Stomach (tissue), 19 donors: Measurements from ENCODE around the gene KRTAP4-2. TPM values are rescaled to one million over a fixed set of nuclear protein-coding genes. Genes with fewer than 3 reads are reported as not detected.
"Not testable (repeated sequence)": the region's sequence is repeated elsewhere in the genome, so short reads cannot be mapped to it uniquely, and the experiment has no call there.

Source experiments
- DNase-seq, 2 donors: peaks; one replicate each; pipeline versions ENCODE4 v3.0.0 to v3.0.0-alpha.2; 2013 to 2019
- H3K27ac ChIP-seq, 5 donors: fragments of 200-600 bp in 4 of 5; sonication (generic) in 4 of 5; one replicate each; pipeline ENCODE4 v1.5.1; 2013 to 2019; ENCODE audit warnings: mild to moderate bottlenecking in 1 of 5, moderate library complexity in 1 of 5
- H3K27me3 ChIP-seq, 3 donors: fragments of 200-600 bp; sonication (generic); one replicate each; pipeline ENCODE4 v1.5.1; 2017 to 2019; ENCODE audit warnings: mixed run types in 1 of 3
- H3K36me3 ChIP-seq, 4 donors: fragments of 200-600 bp; sonication (generic); 1 replicate in 3 of 4; 2 replicates in 1 of 4; pipeline ENCODE4 v1.5.1; 2016 to 2019
- H3K4me1 ChIP-seq, 4 donors: fragments of 200-600 bp; sonication (generic); one replicate each; pipeline ENCODE4 v1.5.1; 2016 to 2019
- H3K4me3 ChIP-seq, 4 donors: fragments of 200-600 bp; sonication (generic) in 3 of 4; one replicate each; pipeline ENCODE4 v1.5.1; 2016 to 2019; ENCODE audit warnings: mild to moderate bottlenecking in 1 of 4
- H3K9me3 ChIP-seq, 4 donors: fragments of 200-600 bp; sonication (generic); one replicate each; pipeline ENCODE4 v1.5.1; 2016 to 2019
- EP300 ChIP-seq: sonication (generic); formaldehyde crosslinking; IDR thresholded peaks from one replicate; pipeline ENCODE4 v1.6.1; 2017; ENCODE audit warnings: antibody characterized with exemption
- POLR2A ChIP-seq, 4 donors: fragments of 450-650 bp; IDR thresholded peaks; one replicate each; pipeline ENCODE4 v1.6.1; 2016; ENCODE audit warnings: antibody characterized with exemption in 4 of 4, control low read depth in 2 of 4, mild to moderate bottlenecking in 1 of 4, moderate library complexity in 1 of 4
- POLR2AphosphoS5 ChIP-seq, 3 donors: sonication (generic); formaldehyde crosslinking; IDR thresholded peaks; one replicate each; pipeline ENCODE4 v1.6.1; 2016; ENCODE audit warnings: antibody characterized with exemption in 3 of 3
- WGBS, 5 donors: extraction: QIAGEN DNeasy Blood & Tissue Kit in 3 of 5; methylation state at CpG; one replicate each; pipeline versions ENCODE4 v1.1.5 to v1.1.7; 2013 to 2018; 5-methylcytosine and 5-hydroxymethylcytosine counted together
- intact Hi-C: fragments of 100-400 bp; cut with DNase I; formaldehyde crosslinking; loops from one replicate; pipeline ENCODE4 v1.15.1; 2023; ENCODE audit warnings: low total_unique reads
- long read RNA-seq, 10 donors: transcript quantifications; one replicate each; lab custom pipeline, GENCODE V29; 2026
- polyA plus RNA-seq, 3 donors: library from polyadenylated mRNA; stranded (reverse); fragments of 200-250 nt; gene quantifications; one replicate each; pipeline ENCODE4 v1.2.3, GENCODE V29; 2013
- total RNA-seq, 5 donors: library from RNA; depleted of rRNA; stranded (reverse); fragments of >200 nt; gene quantifications; one replicate each; pipeline versions ENCODE4 v1.1.0 to v1.2.3, GENCODE V29; 2014 to 2016
- TF ChIP-seq, protein P1 (sequence below), 7 experiments: fragments of 450-650 bp in 4 of 7; fragments of 200-600 bp in 3 of 7; sonication (generic) in 3 of 7; IDR thresholded peaks; one replicate each; pipeline ENCODE4 v1.5.1; 2016 to 2019; ENCODE audit warnings: antibody characterized with exemption in 7 of 7, control low read depth in 2 of 7, mild to moderate bottlenecking in 1 of 7
- donor health status: healthy with polysubstance abuse.
- donor health status: Bipolar disorder and iron deficiency.
- donor health status: healthy.

Gene KRTAP4-2
- total RNA-seq (not detected), polyA plus RNA-seq (not detected)
- long read RNA-seq, donor 1: 0 reads
- long read RNA-seq, donor 2: 0 reads
- long read RNA-seq, donor 3: 0 reads
- long read RNA-seq, donor 4: 0 reads
- long read RNA-seq, donor 5: 0 reads
- long read RNA-seq, donor 6: 0 reads
- long read RNA-seq, donor 7: 0 reads
- long read RNA-seq, donor 8: 0 reads
- long read RNA-seq, donor 9: 0 reads
- long read RNA-seq, donor 10: 0 reads

GRCh38 chr17:41177727-41178271 lies at the start of gene KRTAP4-2:
Gene KRTAP4-2, minus strand, starts transcription at chr17:41178221. Its CDS starts 57 bp downstream, at chr17:41178164.
- H3K27me3 ChIP-seq: peaks cover 0 to 12% (median 0%) of the 10 kb centered on the region in 3 donors
- no peak within 1 kb of the TSS for H3K4me3 ChIP-seq
- no peaks in the 10 kb centered on the region for H3K4me1 ChIP-seq
- TF ChIP-seq POLR2AphosphoS5 (IDR thresholded peaks at IDR 0.05) (no peak), EP300 (no peak), POLR2A (IDR thresholded peaks at IDR 0.05) (no peak)
- TF ChIP-seq, protein P1, sequence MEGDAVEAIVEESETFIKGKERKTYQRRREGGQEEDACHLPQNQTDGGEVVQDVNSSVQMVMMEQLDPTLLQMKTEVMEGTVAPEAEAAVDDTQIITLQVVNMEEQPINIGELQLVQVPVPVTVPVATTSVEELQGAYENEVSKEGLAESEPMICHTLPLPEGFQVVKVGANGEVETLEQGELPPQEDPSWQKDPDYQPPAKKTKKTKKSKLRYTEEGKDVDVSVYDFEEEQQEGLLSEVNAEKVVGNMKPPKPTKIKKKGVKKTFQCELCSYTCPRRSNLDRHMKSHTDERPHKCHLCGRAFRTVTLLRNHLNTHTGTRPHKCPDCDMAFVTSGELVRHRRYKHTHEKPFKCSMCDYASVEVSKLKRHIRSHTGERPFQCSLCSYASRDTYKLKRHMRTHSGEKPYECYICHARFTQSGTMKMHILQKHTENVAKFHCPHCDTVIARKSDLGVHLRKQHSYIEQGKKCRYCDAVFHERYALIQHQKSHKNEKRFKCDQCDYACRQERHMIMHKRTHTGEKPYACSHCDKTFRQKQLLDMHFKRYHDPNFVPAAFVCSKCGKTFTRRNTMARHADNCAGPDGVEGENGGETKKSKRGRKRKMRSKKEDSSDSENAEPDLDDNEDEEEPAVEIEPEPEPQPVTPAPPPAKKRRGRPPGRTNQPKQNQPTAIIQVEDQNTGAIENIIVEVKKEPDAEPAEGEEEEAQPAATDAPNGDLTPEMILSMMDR (IDR thresholded peaks at IDR 0.05): no peak
- DNase-seq: no peak
- H3K36me3 ChIP-seq: no peaks in the 10 kb centered on the region
- intact Hi-C loops: no loop called here
- WGBS, 5 donors: 77 to 93% (median 88%) methylated on average over 5 to 7 of the region's 7 CpGs
- no peak within 1 kb of the TSS for H3K27ac ChIP-seq
- no peaks in the 10 kb centered on the region for H3K9me3 ChIP-seq

DNA sequence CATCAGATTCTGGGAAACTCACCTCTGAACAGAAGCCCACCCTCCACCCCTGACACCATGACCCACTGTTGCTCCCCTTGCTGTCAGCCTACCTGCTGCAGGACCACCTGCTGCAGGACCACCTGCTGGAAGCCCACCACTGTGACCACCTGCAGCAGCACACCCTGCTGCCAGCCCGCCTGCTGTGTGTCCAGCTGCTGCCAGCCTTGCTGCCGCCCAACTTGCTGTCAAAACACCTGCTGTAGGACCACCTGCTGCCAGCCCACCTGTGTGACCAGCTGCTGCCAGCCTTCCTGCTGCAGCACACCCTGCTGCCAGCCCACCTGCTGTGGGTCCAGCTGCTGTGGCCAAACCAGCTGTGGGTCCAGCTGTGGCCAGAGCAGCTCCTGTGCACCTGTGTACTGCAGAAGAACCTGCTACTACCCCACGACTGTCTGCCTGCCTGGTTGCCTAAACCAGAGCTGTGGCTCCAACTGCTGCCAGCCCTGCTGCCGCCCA lies 48.6 kb upstream of the KRTAP4-2 start, which contains the start of gene KRTAP9-2:
TSS of gene KRTAP9-2 (plus strand) at position 51 of the 498 bp plus-strand sequence. CDS start at position 58, 7 bp downstream.
- H3K4me1 ChIP-seq, H3K27ac ChIP-seq, H3K36me3 ChIP-seq, H3K9me3 ChIP-seq, H3K4me3 ChIP-seq, H3K27me3 ChIP-seq, intact Hi-C loops, DNase-seq: not testable (repeated sequence)
- WGBS, 5 donors: 41 to 68% (median 55%) methylated on average over 2 to 3 of the region's 4 CpGs

- Histone ChIP-seq H3K27me3 (no peaks in the 10 kb centered on the region), H3K4me3 (no peak overlapping the region), H3K27ac (no peak overlapping the region), H3K9me3 (no peaks in the 10 kb centered on the region), H3K36me3 (no peaks in the 10 kb centered on the region), H3K4me1 (no peaks in the 10 kb centered on the region)
- WGBS, 5 donors: 89 to 95% (median 92%) methylated on average over 6 of the region's 6 CpGs
- TF ChIP-seq, protein P1 (IDR thresholded peaks at IDR 0.05): no peak
- no peak for TF ChIP-seq POLR2A (IDR thresholded peaks at IDR 0.05)
- TF ChIP-seq EP300: no peak
- no peak for TF ChIP-seq POLR2AphosphoS5 (IDR thresholded peaks at IDR 0.05)
- intact Hi-C loops: no loop called here
- no peak for DNase-seq
These were observed 48.0 kb upstream of the KRTAP4-2 start for GRCh38 chr17:41226051-41226450.

DNA sequence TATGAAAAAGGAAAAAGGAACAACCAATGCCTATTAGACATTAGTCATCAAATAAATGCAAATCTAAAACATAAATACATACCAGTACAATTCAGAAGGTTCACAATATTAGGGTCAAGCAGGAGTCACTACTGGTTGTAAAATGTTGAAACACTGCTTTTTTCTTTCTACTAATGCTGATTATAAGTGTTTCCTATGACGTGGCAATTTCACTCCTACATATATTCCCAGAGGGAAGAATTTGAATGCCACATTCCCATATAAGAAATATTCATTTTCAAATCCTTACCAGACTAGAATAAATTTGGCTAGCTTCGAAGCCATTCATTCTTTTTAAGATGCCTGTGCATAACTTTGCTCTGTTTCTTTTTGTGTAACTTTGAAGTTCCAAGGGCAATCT lies 45.8 kb upstream of the KRTAP4-2 start:
- Histone ChIP-seq H3K27me3 (no peaks in the 10 kb centered on the region), H3K27ac (no peak overlapping the region), H3K9me3 (peaks cover 0 to 3% (median 0%) of the 10 kb centered on the region in 4 donors), H3K36me3 (no peaks in the 10 kb centered on the region), H3K4me1 (no peaks in the 10 kb centered on the region), H3K4me3 (no peak overlapping the region)
- 71 to 79% (median 75%) methylated on average over 2 of the region's 2 CpGs for WGBS, 5 donors
- TF ChIP-seq POLR2A (IDR thresholded peaks at IDR 0.05): no peak
- TF ChIP-seq EP300: no peak
- no peak for TF ChIP-seq POLR2AphosphoS5 (IDR thresholded peaks at IDR 0.05)
- TF ChIP-seq, protein P1 (IDR thresholded peaks at IDR 0.05): no peak
- no peak for DNase-seq
- intact Hi-C loops: no loop called here

GRCh38 chr17:41215681-41216080 lies 37.7 kb upstream of the KRTAP4-2 start:
- peaks cover 0 to 17% (median 11%) of the 10 kb centered on the region in 3 donors for H3K27me3 ChIP-seq
- H3K9me3 ChIP-seq: peaks cover 0 to 3% (median 0%) of the 10 kb centered on the region in 4 donors
- whole genome bisulfite sequencing, 5 donors: 73 to 80% (median 76%) methylated on average over 1 of the region's 1 CpG
- no peak overlapping the region for H3K4me3 ChIP-seq
- TF ChIP-seq POLR2AphosphoS5 (IDR thresholded peaks at IDR 0.05) (no peak), POLR2A (IDR thresholded peaks at IDR 0.05) (no peak)
- TF ChIP-seq, protein P1 (IDR thresholded peaks at IDR 0.05): no peak
- no peaks in the 10 kb centered on the region for H3K36me3 ChIP-seq
- intact Hi-C loops: no loop called here
- no peaks in the 10 kb centered on the region for H3K4me1 ChIP-seq
- H3K27ac ChIP-seq: no peak overlapping the region
- DNase-seq: no peak
